Measurements from ENCODE around the gene WDR77.

DNA sequence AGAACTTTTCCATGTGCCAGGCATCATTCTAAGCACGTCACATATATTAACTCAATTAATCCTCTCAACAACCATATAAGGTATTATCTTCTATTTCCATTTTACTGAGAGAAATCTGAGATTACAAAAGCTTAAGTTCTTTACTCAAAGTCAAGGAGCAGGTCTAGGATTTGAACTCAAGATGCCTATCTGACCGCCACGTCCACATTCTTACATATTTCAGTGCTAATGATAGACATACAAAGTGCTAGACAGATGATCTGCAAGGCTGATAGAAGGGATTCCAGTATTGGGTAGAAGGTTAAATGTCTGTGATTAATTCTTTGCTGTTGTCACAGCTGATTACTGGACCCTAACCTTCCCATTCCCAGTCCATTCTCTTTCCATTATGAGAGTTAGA, 4.7 kb upstream of the WDR77 start:
- TF ChIP-seq, protein P1, sequence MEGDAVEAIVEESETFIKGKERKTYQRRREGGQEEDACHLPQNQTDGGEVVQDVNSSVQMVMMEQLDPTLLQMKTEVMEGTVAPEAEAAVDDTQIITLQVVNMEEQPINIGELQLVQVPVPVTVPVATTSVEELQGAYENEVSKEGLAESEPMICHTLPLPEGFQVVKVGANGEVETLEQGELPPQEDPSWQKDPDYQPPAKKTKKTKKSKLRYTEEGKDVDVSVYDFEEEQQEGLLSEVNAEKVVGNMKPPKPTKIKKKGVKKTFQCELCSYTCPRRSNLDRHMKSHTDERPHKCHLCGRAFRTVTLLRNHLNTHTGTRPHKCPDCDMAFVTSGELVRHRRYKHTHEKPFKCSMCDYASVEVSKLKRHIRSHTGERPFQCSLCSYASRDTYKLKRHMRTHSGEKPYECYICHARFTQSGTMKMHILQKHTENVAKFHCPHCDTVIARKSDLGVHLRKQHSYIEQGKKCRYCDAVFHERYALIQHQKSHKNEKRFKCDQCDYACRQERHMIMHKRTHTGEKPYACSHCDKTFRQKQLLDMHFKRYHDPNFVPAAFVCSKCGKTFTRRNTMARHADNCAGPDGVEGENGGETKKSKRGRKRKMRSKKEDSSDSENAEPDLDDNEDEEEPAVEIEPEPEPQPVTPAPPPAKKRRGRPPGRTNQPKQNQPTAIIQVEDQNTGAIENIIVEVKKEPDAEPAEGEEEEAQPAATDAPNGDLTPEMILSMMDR (conservative IDR thresholded peaks at IDR 0.05; ENCODE audit: low read depth, low read length) = no peak
- TF ChIP-seq EZH2 (IDR thresholded peaks at IDR 0.05; ENCODE audit: borderline replicate concordance, low read depth, low read length, poor library complexity, severe bottlenecking) = no peak

Data from A673 (cell line).